NCI-H146 treated with DMSO at 0.1 percent for 48 hours (cell line): Measurements from ENCODE around the gene NUDCD3.

ENCODE experiments used
- DNase-seq: peaks from one replicate; lab custom pipeline; 2025; ENCODE audit not compliant: unreplicated experiment; lab: John Stamatoyannopoulos, UW

The NUDCD3 gene

GRCh38 chr7:44402401-44403060 is 87.9 kb downstream of the NUDCD3 start:
- DNase-seq, result no peak

GRCh38 chr7:44401692-44402091 is 88.8 kb downstream of the NUDCD3 start:
- no peak for DNase-seq

- DNase-seq, result no peak
Observed at GRCh38 chr7:44400033-44400511, 90.4 kb downstream of the NUDCD3 start.

DNA sequence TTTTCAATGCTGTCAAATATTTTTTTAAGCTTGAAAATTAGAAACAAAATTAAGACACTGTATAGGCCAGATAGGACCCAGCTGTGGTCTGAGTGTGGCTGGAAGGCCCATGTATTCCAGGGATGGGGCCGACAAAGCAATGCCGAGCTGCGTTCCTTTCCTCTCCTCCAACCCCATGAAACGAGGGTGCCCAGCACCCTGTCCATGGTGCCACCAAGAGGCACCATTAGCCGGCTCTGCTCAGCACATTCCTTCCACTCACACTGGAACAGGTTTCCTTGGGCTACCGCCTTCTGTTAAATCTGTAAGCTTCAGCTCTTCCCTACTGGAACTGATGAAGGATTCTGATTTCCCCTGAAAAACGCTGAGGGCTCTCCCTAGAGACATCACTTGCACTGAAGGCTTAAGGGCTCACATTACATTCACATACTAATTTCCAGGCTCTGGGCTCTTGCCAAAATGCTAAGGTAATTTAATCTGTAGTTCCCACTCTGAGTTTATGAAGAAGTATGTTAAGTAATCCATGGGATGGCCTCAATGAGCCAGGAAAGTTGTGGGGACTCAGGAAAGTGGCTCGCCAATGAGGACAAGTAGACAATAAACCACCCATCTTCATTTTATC is 91.4 kb downstream of the NUDCD3 start:
- no peak for DNase-seq

- no peak for DNase-seq
Observed at GRCh38 chr7:44398511-44398911, 91.9 kb downstream of the NUDCD3 start.

DNA sequence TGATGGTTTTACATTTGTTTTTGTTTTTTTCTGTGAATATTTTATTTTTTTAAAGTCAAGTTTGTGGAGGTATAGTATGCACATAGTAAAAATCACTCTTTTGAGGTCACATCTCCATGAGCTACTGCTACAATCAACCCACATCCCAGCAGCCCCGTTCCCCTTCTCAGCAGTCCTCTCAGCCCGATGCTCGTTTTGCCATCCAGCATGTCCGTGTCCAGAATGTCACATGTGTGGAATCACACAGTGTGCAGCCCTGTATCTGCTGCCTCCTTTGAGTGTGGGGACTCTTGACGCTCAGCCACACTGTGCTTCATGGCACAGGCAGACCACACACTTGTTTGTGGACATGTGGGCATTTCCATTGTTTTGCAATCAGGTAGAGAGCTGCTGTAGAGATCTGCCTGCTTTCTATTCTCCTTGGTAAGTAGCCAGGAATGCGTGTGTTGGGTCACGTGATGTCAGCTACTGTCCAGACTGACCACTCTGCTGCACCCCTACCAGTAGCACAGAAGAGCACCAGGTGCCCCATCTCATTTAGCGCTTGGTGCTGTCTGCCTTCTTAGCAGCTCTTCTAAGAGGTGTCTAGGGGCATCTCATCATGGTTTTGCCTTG is 93.4 kb downstream of the NUDCD3 start:
- DNase-seq, result no peak

- no peak for DNase-seq
Observed at GRCh38 chr7:44396496-44396895, 94.0 kb downstream of the NUDCD3 start.

DNA sequence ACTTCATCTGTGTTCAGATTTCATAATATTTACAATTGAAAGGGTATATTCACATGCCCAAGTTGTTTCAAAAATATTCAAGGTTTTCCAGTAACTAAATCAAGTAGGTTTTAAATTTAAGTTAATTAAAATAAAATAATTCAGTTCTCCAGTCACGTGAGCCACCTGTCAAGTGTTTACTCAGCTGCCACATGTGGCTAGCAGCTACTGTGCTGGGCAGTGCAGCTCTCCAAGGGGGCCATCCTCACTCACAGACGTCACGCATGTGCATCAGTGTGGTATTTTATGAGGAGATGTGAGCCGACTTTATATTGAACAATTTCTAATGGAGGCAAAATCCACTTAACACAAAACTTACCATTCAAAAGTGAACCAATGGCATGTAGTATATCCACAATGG is 95.4 kb downstream of the NUDCD3 start:
- DNase-seq, result peak; percentile 75

GRCh38 chr7:44394636-44395035 is 95.8 kb downstream of the NUDCD3 start:
- no peak for DNase-seq

DNA sequence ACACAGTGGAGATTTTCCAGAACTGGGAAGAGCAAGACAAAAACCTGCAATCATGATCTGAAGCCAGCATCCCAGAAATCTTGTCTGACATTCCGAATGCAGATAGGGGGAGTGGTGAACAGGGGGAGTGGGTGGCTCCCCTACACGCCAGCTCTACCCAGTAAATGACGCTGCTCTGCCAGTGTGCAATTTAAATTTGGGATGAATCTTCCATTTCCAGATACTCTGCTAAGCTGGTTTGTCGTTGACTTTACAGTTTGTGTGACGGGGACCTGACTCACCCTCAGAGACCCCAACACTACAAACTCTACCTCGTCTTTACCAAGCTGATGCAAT is 96.4 kb downstream of the NUDCD3 start:
- no peak for DNase-seq

- DNase-seq, result no peak
Observed at GRCh38 chr7:44393238-44394111, 97.0 kb downstream of the NUDCD3 start.

GRCh38 chr7:44392618-44393010 is 97.8 kb downstream of the NUDCD3 start:
- DNase-seq, result no peak

DNA sequence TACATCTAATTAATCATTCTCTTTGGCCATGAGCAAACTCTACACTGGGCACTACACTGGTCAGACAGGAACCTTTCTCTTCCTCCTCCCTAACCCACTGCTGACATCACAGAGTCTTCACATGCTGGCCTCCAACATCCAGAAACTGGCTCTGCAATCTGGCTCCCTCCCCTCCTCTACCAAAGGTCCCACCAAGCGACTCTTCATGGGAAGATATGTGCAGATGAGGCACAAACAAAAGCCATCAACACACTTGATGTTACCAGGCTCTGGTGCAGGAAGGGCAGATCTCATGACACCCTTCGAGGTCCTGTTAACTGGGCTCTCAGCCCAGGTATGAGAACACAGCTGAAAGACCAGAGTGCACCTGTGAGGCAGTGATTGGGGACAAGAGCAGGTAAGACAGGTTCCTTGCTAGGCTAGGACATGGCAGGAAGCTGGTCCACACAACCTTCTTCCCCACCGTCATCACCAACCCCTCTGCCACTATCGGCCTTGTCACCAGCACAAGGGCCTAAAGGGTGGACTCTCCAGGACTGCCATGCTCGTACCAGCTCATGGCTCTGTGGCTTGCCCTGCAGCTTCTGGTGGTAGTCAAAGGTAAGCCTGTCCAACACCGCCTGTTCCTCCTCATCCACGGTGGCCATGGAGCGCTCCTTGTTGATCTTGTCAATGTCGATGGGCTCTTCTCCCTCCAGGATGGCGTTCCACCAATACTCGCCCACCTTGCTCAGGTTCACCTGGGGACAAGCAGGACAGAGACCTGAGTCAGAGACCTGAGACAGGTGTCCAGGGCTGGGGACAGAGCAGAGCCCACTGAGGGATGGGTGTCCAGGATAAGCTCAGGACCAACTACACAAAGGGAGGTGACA is 98.5 kb downstream of the NUDCD3 start:
- no peak for DNase-seq

DNA sequence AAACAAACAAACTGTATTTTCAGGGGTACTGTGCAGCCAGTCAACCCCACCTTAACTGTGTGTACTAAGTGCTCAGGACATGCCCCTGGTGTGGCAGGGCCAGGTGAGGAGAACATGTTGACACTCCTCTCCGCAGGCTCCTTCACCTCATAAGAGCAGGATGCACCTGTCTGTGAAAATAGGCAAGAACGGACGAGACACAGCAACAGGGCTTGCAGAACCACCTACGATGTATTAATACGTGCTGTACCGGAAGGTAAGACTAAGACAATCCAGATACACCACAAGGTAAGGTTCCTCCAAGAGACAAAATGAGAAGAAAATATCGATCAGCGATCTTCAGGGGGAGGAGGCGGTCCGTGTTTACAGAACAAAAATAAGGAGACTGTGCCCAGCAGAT is 99.3 kb downstream of the NUDCD3 start:
- peak; percentile 75 for DNase-seq

GRCh38 chr7:44390701-44391100 is 99.8 kb downstream of the NUDCD3 start:
- DNase-seq, result no peak

DNA sequence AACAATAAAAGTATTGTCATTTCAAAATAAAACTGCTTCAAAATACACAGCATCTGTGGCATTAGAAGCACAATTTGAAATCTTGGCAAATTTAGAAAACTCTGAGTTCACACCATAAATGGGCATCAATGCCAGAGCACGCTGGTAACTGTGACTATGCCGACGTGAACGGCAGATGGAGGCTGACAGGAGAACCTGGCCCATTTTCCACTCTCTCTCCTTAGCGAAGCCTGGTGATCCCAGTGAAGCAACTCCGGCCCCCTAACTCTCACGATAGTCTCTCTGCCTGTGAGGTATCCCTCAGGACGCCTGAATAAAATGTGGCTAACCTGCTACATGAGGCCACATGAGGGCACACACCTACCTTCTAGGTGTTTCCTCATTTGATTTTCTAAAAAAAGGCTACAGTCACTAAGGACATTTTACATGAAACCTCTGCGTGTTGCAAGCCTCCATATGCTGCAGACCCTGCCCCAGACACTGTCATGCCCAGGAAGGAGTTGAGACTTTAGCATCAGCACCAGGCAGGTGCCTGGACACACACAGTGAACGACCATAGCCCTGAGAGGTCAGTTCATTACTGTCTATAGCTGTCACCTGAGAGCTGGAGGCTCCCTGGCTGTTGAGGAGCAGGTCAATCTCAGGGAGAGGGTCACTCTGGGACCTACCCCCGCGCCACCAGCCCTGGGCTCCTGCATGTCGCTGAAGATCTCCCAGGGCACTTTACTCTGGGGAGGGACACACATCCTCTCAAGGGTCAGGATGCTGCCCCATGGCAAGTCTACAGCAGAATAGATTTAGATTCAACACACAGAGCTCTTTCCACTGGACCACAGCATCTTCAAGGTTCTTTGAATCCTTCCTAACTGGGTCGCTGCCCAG is 102.1 kb downstream of the NUDCD3 start:
- no peak for DNase-seq

GRCh38 chr7:44387389-44387788 is 103.1 kb downstream of the NUDCD3 start:
- no peak for DNase-seq

DNA sequence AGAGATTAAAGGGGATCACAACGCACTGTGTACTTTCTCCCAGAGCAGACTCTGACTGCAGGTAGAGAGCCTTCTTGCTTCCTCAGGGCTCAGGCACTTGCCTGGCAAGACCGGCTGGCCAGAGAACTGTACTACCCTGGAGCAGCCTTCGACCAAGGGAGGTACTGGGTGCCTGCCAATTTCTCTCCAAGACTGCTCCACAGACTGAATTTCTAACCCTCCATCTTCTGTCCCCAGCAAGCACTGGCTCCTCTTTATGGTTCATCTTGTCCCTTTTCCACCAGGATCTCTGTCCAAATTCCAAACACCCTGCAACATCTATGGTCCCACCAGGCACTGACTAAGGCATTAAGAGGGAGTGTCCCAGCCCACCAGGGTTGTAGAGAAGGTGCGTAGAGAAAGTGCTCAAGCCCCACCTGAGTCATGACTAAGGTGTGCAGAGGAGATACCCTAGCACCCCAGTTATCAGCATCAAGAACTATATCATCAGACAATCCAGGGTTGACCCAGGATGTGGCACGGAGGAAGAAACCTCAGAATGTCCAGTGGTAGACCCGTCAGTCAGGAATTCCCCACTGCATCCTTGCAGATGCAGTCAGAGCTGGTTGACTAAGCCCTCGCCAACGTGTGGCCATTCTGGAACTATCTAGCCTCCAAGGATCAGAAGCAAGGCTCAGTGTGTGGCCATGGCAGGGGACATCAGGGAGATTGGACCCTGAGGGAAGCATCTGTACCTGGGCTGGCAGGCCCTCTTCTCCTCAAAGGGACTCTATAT is 104.1 kb downstream of the NUDCD3 start:
- no peak for DNase-seq
